ENCODE measurements around the gene RRM1. TPM values are rescaled to one million over a fixed set of nuclear protein-coding genes. Genes with fewer than 3 reads are reported as not detected.

The RRM1 gene
- total RNA-seq, 4 donors from 2014 or later, result 69.8 to 137 (median 86.6) TPM

DNA sequence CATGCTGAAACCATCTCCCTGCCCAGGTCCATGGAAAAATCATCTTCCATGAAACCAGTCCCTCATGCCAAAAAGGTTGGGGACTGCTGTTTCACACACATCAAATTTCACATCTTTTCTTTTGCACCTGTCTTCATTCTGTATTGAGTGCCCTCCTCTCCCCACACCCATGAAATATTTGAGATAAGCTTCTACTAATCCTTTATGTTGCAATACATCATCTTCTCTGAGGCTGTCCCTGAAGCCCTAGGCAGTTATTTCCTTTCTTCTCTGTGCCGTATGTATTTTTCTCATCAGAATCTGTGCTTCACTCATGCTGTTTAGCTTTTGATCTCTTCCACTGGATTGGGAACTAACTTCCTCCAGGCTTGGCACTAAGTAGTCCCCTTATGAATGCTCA lies 40.0 kb upstream of the RRM1 start:
- WGBS, 2 donors, result 56 to 59% methylated on average over 1 of the region's 1 CpG
- no peak overlapping the region for H3K4me3 ChIP-seq (ENCODE audit: low read depth, poor library complexity, severe bottlenecking)
- DNase-seq (ENCODE audit: low spot score in 2 of 2), result no peak
- intact Hi-C loops (cut with DNase I; ENCODE audit: low total_unique reads), result no loop called here
- TF ChIP-seq POLR2A (IDR thresholded peaks at IDR 0.05), result no peak
- TF ChIP-seq, protein P1, sequence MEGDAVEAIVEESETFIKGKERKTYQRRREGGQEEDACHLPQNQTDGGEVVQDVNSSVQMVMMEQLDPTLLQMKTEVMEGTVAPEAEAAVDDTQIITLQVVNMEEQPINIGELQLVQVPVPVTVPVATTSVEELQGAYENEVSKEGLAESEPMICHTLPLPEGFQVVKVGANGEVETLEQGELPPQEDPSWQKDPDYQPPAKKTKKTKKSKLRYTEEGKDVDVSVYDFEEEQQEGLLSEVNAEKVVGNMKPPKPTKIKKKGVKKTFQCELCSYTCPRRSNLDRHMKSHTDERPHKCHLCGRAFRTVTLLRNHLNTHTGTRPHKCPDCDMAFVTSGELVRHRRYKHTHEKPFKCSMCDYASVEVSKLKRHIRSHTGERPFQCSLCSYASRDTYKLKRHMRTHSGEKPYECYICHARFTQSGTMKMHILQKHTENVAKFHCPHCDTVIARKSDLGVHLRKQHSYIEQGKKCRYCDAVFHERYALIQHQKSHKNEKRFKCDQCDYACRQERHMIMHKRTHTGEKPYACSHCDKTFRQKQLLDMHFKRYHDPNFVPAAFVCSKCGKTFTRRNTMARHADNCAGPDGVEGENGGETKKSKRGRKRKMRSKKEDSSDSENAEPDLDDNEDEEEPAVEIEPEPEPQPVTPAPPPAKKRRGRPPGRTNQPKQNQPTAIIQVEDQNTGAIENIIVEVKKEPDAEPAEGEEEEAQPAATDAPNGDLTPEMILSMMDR (IDR thresholded peaks at IDR 0.05), result no peak

DNA sequence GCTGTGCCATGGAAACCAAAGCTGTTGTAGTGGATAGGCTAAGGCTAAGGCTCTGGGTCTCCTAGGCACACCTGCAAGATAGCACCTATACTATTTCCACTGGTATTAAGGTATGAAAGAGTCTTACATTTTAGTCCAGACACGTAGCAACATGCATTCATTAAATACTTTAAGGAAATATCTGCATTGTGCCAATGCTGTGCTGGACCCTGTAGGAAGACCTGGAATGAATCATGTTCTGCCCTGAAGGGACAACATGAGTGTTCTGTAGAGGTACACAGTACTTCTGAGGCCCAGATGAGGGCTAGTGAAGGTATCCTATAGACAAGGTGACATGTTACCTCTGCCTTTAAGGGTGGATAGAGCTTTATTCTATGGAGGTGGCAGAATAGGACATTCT lies 35.2 kb upstream of the RRM1 start:
- 40 to 52% methylated on average over 1 of the region's 1 CpG for WGBS, 2 donors
- H3K4me3 ChIP-seq (ENCODE audit: low read depth, poor library complexity, severe bottlenecking), result no peak overlapping the region
- intact Hi-C loops (cut with DNase I; ENCODE audit: low total_unique reads), result no loop called here
- TF ChIP-seq, protein P1 (IDR thresholded peaks at IDR 0.05), result no peak
- DNase-seq (ENCODE audit: low spot score in 2 of 2), result no peak

DNA sequence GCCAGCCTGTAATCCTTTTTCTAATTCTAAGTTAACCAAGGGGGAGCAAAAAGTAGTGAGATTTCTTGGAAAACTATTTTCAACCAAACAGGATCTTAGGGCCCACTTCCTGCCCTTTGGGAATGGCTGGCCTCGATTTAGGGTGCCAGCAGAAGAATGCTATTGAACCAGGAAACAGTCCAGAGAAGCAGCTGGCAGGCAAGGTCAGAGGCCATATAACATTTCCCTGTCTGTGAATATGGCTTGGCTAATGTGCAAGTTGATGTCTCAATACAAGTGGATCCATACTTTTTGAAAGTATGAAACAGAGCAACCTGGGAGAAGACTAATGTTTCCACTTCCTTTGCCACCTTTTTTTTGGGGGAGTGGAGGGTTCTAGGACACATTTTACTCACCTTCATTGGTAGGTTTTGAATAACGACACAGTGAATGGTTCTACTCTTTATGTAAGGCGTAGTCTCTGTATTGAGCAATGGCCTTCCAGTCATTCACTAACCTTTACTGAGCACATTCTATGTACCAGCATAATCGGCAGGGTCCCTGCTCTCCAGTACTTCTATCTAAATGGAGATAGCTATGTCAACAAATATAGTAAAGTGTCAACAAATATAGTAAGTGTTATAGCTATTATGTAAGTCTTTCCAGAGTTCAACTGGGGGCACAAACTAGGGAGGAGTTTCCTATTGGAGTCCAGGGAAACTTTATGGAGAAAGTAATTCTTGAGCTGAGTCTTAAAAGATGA lies 34.2 kb upstream of the RRM1 start:
- intact Hi-C loops (cut with DNase I; ENCODE audit: low total_unique reads), result no loop called here
- no peak overlapping the region for H3K4me3 ChIP-seq (ENCODE audit: low read depth, poor library complexity, severe bottlenecking)
- WGBS, 2 donors, result 75 to 78% methylated on average over 4 of the region's 4 CpGs
- DNase-seq (ENCODE audit: low spot score in 2 of 2), result no peak
- no peak for TF ChIP-seq POLR2A (IDR thresholded peaks at IDR 0.05)
- TF ChIP-seq, protein P1 (IDR thresholded peaks at IDR 0.05), result no peak

DNA sequence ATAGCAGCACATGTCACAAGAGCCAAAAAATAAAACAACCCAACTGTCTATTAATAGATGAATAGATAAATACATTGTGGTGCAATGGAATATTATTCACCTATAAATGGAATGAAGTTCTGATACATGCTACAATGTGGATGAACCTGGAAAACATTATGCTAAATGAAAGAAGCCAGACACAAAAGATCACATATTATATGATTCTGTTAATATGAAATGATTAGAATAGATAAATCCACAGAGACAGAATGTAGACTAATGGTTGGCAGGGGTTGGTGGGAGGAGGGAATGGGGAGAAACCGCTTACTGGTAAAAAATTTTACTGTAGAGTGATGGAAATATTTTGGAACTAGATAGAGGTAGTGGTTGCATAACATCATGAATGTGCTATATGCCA lies 32.9 kb upstream of the RRM1 start:
- 75 to 79% methylated on average over 1 of the region's 1 CpG for WGBS, 2 donors
- intact Hi-C loops (cut with DNase I; ENCODE audit: low total_unique reads), result no loop called here
- no peak overlapping the region for H3K4me3 ChIP-seq (ENCODE audit: low read depth, poor library complexity, severe bottlenecking)

DNA sequence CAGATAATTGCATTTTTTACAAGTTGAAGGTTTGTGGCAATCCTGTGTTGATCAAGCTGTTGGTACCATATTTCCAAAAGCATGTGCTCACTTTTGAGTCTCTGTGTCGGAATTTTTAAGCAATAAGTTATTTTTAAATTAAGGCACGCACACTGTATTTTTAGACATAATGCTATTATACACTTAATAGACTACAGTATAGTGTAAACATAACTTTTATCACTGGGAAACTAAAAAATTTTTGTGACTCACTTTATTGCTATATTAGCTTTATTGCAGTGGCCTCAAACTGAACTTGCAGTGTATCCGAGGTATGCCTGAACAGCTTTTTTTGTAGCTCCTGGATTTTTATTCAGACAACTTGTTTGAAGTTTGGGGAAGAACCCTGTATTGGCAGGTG lies 31.3 kb upstream of the RRM1 start:
- WGBS, 2 donors, result 81 to 85% methylated on average over 3 of the region's 3 CpGs
- TF ChIP-seq, protein P1 (IDR thresholded peaks at IDR 0.05), result no peak
- TF ChIP-seq POLR2A (IDR thresholded peaks at IDR 0.05), result no peak
- intact Hi-C loops (cut with DNase I; ENCODE audit: low total_unique reads), result no loop called here
- no peak overlapping the region for H3K4me3 ChIP-seq (ENCODE audit: low read depth, poor library complexity, severe bottlenecking)
- no peak for DNase-seq (ENCODE audit: low spot score in 2 of 2)

More for the DNA sequence above, 32.9 kb upstream of the RRM1 start:
- TF ChIP-seq POLR2A (IDR thresholded peaks at IDR 0.05), result no peak
- TF ChIP-seq, protein P1 (IDR thresholded peaks at IDR 0.05), result no peak
- no peak for DNase-seq (ENCODE audit: low spot score in 2 of 2)
